CD14-positive monocyte (primary cell): ENCODE data around the gene MSI1. TPM values are rescaled to one million over a fixed set of nuclear protein-coding genes. Genes with fewer than 3 reads are reported as not detected.

Source experiments
- DNase-seq, 3 donors: peaks; one replicate each; pipeline ENCODE4 v3.0.0-alpha.2; 2011 to 2022
- H2AFZ ChIP-seq: 2 replicates; pipeline ENCODE4 v1.6.0; 2012; ENCODE audit warnings: mild to moderate bottlenecking, low read depth, low read length, inconsistent platforms; ENCODE audit not compliant: insufficient read depth, poor library complexity, severe bottlenecking
- H3K27ac ChIP-seq, 2 donors: 1 replicate in 1 of 2; 2 replicates in 1 of 2; pipeline ENCODE4 v1.5.1; 2012 to 2013; ENCODE audit warnings: low read length in 2 of 2, control low read depth in 1 of 2, inconsistent platforms in 1 of 2, low read depth in 1 of 2, mild to moderate bottlenecking in 1 of 2
- H3K27me3 ChIP-seq, 2 donors: one replicate each; pipeline versions ENCODE4 v1.6.0 to v1.6.1; 2011 to 2013; ENCODE audit warnings: low read length in 2 of 2; ENCODE audit not compliant: control insufficient read depth in 2 of 2, insufficient read depth in 2 of 2
- H3K36me3 ChIP-seq, 2 donors: replicated peaks in 1 of 2; 1 replicate in 1 of 2; 2 replicates in 1 of 2; pipeline versions ENCODE4 v1.5.1 to v1.6.1; 2012 to 2013; ENCODE audit warnings: low read length in 2 of 2, control low read depth in 1 of 2, inconsistent platforms in 1 of 2, mild to moderate bottlenecking in 1 of 2; ENCODE audit not compliant: insufficient read depth in 2 of 2, control insufficient read depth in 1 of 2
- H3K4me1 ChIP-seq, 2 donors: 1 replicate in 1 of 2; 2 replicates in 1 of 2; pipeline versions ENCODE4 v1.5.1 to v1.6.1; 2012 to 2013; ENCODE audit warnings: low read length in 2 of 2, control low read depth in 1 of 2, inconsistent platforms in 1 of 2, mild to moderate bottlenecking in 1 of 2, moderate library complexity in 1 of 2; ENCODE audit not compliant: insufficient read depth in 2 of 2, control insufficient read depth in 1 of 2
- H3K4me2 ChIP-seq: replicated peaks from 2 replicates; pipeline ENCODE3; 2012; ENCODE audit warnings: low read length, moderate library complexity, mild to moderate bottlenecking; ENCODE audit not compliant: poor library complexity, severe bottlenecking; ENCODE audit errors: extremely low read depth
- H3K4me3 ChIP-seq, 3 experiments: fragments of 200-600 bp in 1 of 3; sonication (generic) in 1 of 3; replicated peaks in 1 of 3; 1 replicate in 2 of 3; 2 replicates in 1 of 3; pipeline ENCODE4 v1.5.1; 2011 to 2013; ENCODE audit warnings: low read length in 3 of 3, mild to moderate bottlenecking in 3 of 3, control low read depth in 2 of 3, low read depth in 2 of 3, inconsistent platforms in 1 of 3, moderate library complexity in 1 of 3
- H3K79me2 ChIP-seq: 2 replicates; pipeline ENCODE4 v1.6.0; 2012; ENCODE audit warnings: mild to moderate bottlenecking, control low read depth, inconsistent platforms, low read length, moderate library complexity; ENCODE audit not compliant: insufficient read depth
- H3K9ac ChIP-seq: 2 replicates; pipeline ENCODE4 v1.6.0; 2017; ENCODE audit warnings: low read length, mild to moderate bottlenecking; ENCODE audit not compliant: insufficient read depth, poor library complexity, severe bottlenecking
- H3K9me3 ChIP-seq, 2 donors: replicated peaks in 1 of 2; 1 replicate in 1 of 2; 2 replicates in 1 of 2; pipeline versions ENCODE4 v1.5.1 to v1.6.1; 2012 to 2013; ENCODE audit warnings: low read length in 2 of 2, control low read depth in 1 of 2; ENCODE audit not compliant: control insufficient read depth in 1 of 2, insufficient read depth in 1 of 2
- H4K20me1 ChIP-seq: 2 replicates; pipeline ENCODE4 v1.6.0; 2012; ENCODE audit warnings: mild to moderate bottlenecking, low read length, control low read depth, moderate library complexity; ENCODE audit not compliant: insufficient read depth
- H3K27ac Mint-ChIP-seq, 7 donors: one replicate each; pipeline ENCODE4 v1.8.0; 2020; ENCODE audit warnings: mild to moderate bottlenecking in 7 of 7, mixed read lengths in 7 of 7, moderate library complexity in 6 of 7, inconsistent platforms in 2 of 7
- H3K27me3 Mint-ChIP-seq, 3 donors: one replicate each; pipeline ENCODE4 v1.8.0; 2021 to 2022; ENCODE audit warnings: low read depth in 3 of 3, mild to moderate bottlenecking in 3 of 3, mixed read lengths in 3 of 3, moderate library complexity in 3 of 3, inconsistent platforms in 1 of 3
- H3K36me3 Mint-ChIP-seq, 2 donors: one replicate each; pipeline ENCODE4 v1.8.0; 2020; ENCODE audit warnings: mixed read lengths in 2 of 2, inconsistent platforms in 1 of 2, mild to moderate bottlenecking in 1 of 2
- H3K4me1 Mint-ChIP-seq: one replicate; pipeline ENCODE4 v1.8.0; 2020; ENCODE audit warnings: mild to moderate bottlenecking, mixed read lengths
- H3K4me3 Mint-ChIP-seq, 2 donors: one replicate each; pipeline ENCODE4 v1.8.0; 2020; ENCODE audit warnings: mild to moderate bottlenecking in 2 of 2, mixed read lengths in 2 of 2, moderate library complexity in 1 of 2
- H3K9me3 Mint-ChIP-seq, 7 donors: one replicate each; pipeline ENCODE4 v1.8.0; 2020 to 2022; ENCODE audit warnings: mixed read lengths in 7 of 7, mild to moderate bottlenecking in 6 of 7, moderate library complexity in 6 of 7, inconsistent platforms in 2 of 7
- WGBS: methylation state at CpG from one replicate; pipeline ENCODE4 v1.1.5; 2013; ENCODE audit warnings: missing lambda C conversion rate; ENCODE audit not compliant: insufficient coverage; 5-methylcytosine and 5-hydroxymethylcytosine counted together
- intact Hi-C, 2 donors: fragments of 100-400 bp; cut with micrococcal nuclease; formaldehyde crosslinking; loops; one replicate each; pipeline versions ENCODE4 v1.15.0 to v1.15.1; 2023
- polyA plus RNA-seq, 3 donors: library from polyadenylated mRNA; depleted of rRNA in 1 of 3; unstranded in 2 of 3; stranded (reverse) in 1 of 3; fragments of 300-500 nt in 2 of 3; fragments of >200 nt in 1 of 3; fragmentation: Illumina TruSeq in 2 of 3; gene quantifications; 1 replicate in 2 of 3; 2 replicates in 1 of 3; pipeline ENCODE4 v1.2.3, GENCODE V29; 2012 to 2021
- TF ChIP-seq, protein P1 (sequence below): fragments of 200-600 bp; IDR thresholded peaks from one replicate; pipeline ENCODE4 v1.8.0; 2022; ENCODE audit warnings: antibody characterized with exemption, mild to moderate bottlenecking

Gene MSI1
- polyA plus RNA-seq, 3 donors, result not detected

DNA sequence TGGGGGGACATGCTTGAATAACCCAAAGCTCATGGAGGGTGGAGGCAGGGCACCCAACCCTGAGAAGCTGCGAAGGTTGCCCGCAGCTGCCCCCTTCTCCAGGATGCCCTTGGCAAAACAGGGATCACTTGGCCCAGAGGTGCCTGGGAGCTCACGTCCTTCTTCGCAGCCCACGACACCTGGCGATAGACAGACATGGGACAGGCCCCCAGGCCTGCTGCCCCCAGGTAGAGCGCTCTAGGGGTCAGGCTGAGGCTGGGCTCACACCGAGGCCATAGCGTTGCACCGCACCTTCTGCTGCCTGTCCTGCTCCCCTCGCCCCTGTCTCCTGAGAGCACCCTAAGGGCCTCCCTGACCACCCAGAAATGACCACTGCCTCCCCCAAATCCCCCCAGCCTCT, 21.2 kb downstream of the MSI1 start:
- no peaks in the 10 kb centered on the region for H3K9me3 ChIP-seq
- H3K36me3 ChIP-seq, result no peaks in the 10 kb centered on the region
- no peaks in the 10 kb centered on the region for H4K20me1 ChIP-seq
- H2AFZ ChIP-seq, result no peak overlapping the region
- peak overlapping the region in 1 of 7 donors; percentile 61 for H3K27ac Mint-ChIP-seq
- H3K9ac ChIP-seq, result no peak overlapping the region
- intact Hi-C loops, result no loop called here
- H3K4me1 ChIP-seq, result no peaks in the 10 kb centered on the region
- H3K27me3 ChIP-seq, result peaks cover 0 to 2% of the 10 kb centered on the region in 2 donors
- TF ChIP-seq, protein P1, sequence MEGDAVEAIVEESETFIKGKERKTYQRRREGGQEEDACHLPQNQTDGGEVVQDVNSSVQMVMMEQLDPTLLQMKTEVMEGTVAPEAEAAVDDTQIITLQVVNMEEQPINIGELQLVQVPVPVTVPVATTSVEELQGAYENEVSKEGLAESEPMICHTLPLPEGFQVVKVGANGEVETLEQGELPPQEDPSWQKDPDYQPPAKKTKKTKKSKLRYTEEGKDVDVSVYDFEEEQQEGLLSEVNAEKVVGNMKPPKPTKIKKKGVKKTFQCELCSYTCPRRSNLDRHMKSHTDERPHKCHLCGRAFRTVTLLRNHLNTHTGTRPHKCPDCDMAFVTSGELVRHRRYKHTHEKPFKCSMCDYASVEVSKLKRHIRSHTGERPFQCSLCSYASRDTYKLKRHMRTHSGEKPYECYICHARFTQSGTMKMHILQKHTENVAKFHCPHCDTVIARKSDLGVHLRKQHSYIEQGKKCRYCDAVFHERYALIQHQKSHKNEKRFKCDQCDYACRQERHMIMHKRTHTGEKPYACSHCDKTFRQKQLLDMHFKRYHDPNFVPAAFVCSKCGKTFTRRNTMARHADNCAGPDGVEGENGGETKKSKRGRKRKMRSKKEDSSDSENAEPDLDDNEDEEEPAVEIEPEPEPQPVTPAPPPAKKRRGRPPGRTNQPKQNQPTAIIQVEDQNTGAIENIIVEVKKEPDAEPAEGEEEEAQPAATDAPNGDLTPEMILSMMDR, result no peak
- peaks cover 0 to 4% (median 0%) of the 10 kb centered on the region in 7 donors for H3K9me3 Mint-ChIP-seq
- H3K79me2 ChIP-seq, result no peaks in the 10 kb centered on the region
- H3K36me3 Mint-ChIP-seq, result no peaks in the 10 kb centered on the region
- no peak overlapping the region for H3K4me3 Mint-ChIP-seq
- WGBS, result 97% methylated on average over 11 of the region's 11 CpGs
- peaks cover 7 to 13% (median 10%) of the 10 kb centered on the region in 3 donors for H3K27me3 Mint-ChIP-seq
- H3K4me3 ChIP-seq, result no peak overlapping the region
- H3K4me2 ChIP-seq, result no peak overlapping the region
- H3K27ac ChIP-seq, result no peak overlapping the region
- peaks cover 1% of the 10 kb centered on the region for H3K4me1 Mint-ChIP-seq
- no peak for DNase-seq

DNA sequence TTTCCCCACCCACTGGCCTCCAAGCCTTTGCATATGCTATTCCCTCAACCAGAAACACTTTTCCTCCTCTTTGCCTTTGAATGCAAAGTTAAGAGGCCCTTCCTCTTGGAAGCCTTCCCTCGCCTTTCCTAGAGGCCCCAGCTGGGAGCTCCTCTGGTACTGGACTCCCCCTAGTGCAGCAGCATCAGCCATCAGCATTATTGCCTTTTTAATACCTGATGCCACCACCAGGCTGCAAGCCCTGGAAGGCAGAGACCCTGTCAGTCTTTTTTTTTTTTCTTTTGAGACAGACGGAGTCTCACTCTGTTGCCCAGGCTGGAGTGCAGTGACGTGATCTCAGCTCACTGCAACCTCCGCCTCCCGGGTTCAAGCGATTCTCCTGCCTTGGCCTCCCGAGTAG, 22.3 kb downstream of the MSI1 start:
- TF ChIP-seq, protein P1, result no peak

More for the DNA sequence above, 22.3 kb downstream of the MSI1 start:
- Mint-ChIP-seq H3K4me3 (no peak overlapping the region), H3K27me3 (peaks cover 7 to 11% (median 10%) of the 10 kb centered on the region in 3 donors), H3K27ac (no peak overlapping the region), H3K9me3 (peaks cover 0 to 4% (median 0%) of the 10 kb centered on the region in 7 donors), H3K36me3 (no peaks in the 10 kb centered on the region), H3K4me1 (no peaks in the 10 kb centered on the region)
- H3K36me3 ChIP-seq, result no peaks in the 10 kb centered on the region
- H3K4me2 ChIP-seq, result no peak overlapping the region
- no peak overlapping the region for H3K4me3 ChIP-seq
- no peak for DNase-seq
- H3K4me1 ChIP-seq, result no peaks in the 10 kb centered on the region
- H3K27me3 ChIP-seq, result peaks cover 0 to 2% of the 10 kb centered on the region in 2 donors
- intact Hi-C loops, result no loop called here
- H3K27ac ChIP-seq, result no peak overlapping the region
- WGBS, result 96% methylated on average over 6 of the region's 7 CpGs
- no peaks in the 10 kb centered on the region for H3K79me2 ChIP-seq
- H2AFZ ChIP-seq, result no peak overlapping the region
- H3K9me3 ChIP-seq, result no peaks in the 10 kb centered on the region
- no peaks in the 10 kb centered on the region for H4K20me1 ChIP-seq
- no peak overlapping the region for H3K9ac ChIP-seq
